Nephron (organoid): ENCODE data around the gene MITF.

Source experiments
- H3K27ac Mint-ChIP-seq, 3 experiments: 2 replicates each; pipeline ENCODE4 v1.8.0; 2020; ENCODE audit warnings: mixed read lengths in 3 of 3, mild to moderate bottlenecking in 2 of 3, moderate library complexity in 1 of 3
- H3K27me3 Mint-ChIP-seq: 2 replicates; pipeline ENCODE4 v1.8.0; 2021; ENCODE audit warnings: low read depth, mild to moderate bottlenecking, moderate library complexity, mixed read lengths
- H3K36me3 Mint-ChIP-seq: 2 replicates; pipeline ENCODE4 v1.8.0; 2020; ENCODE audit warnings: low read depth, mixed read lengths
- H3K4me1 Mint-ChIP-seq: 2 replicates; pipeline ENCODE4 v1.8.0; 2020; ENCODE audit warnings: mixed read lengths
- H3K4me3 Mint-ChIP-seq, 3 experiments: 2 replicates each; pipeline ENCODE4 v1.8.0; 2020; ENCODE audit warnings: mild to moderate bottlenecking in 3 of 3, mixed read lengths in 3 of 3, moderate library complexity in 2 of 3
- H3K9me3 Mint-ChIP-seq: 2 replicates; pipeline ENCODE4 v1.8.0; 2020; ENCODE audit warnings: mixed read lengths
- TF ChIP-seq, protein P1 (sequence below), 3 experiments: fragments of 200-600 bp; sonication (generic); IDR thresholded peaks; one replicate each; pipeline ENCODE4 v1.5.0; 2021; ENCODE audit warnings: antibody characterized with exemption in 3 of 3; ENCODE audit not compliant: unreplicated experiment in 3 of 3

Gene MITF

GRCh38 chr3:69763458-69763857, 24.2 kb downstream of the MITF start:
- Mint-ChIP-seq H3K27me3 (no peaks in the 10 kb centered on the region), H3K4me3 (no peak overlapping the region), H3K9me3 (no peaks in the 10 kb centered on the region), H3K4me1 (peaks cover 40% of the 10 kb centered on the region), H3K36me3 (no peaks in the 10 kb centered on the region), H3K27ac (peak overlapping the region; percentile 44 to 84 (median 82))
- TF ChIP-seq, protein P1, sequence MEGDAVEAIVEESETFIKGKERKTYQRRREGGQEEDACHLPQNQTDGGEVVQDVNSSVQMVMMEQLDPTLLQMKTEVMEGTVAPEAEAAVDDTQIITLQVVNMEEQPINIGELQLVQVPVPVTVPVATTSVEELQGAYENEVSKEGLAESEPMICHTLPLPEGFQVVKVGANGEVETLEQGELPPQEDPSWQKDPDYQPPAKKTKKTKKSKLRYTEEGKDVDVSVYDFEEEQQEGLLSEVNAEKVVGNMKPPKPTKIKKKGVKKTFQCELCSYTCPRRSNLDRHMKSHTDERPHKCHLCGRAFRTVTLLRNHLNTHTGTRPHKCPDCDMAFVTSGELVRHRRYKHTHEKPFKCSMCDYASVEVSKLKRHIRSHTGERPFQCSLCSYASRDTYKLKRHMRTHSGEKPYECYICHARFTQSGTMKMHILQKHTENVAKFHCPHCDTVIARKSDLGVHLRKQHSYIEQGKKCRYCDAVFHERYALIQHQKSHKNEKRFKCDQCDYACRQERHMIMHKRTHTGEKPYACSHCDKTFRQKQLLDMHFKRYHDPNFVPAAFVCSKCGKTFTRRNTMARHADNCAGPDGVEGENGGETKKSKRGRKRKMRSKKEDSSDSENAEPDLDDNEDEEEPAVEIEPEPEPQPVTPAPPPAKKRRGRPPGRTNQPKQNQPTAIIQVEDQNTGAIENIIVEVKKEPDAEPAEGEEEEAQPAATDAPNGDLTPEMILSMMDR (IDR thresholded peaks at IDR 0.05; ENCODE audit: unreplicated experiment in 3 of 3): no peak

DNA sequence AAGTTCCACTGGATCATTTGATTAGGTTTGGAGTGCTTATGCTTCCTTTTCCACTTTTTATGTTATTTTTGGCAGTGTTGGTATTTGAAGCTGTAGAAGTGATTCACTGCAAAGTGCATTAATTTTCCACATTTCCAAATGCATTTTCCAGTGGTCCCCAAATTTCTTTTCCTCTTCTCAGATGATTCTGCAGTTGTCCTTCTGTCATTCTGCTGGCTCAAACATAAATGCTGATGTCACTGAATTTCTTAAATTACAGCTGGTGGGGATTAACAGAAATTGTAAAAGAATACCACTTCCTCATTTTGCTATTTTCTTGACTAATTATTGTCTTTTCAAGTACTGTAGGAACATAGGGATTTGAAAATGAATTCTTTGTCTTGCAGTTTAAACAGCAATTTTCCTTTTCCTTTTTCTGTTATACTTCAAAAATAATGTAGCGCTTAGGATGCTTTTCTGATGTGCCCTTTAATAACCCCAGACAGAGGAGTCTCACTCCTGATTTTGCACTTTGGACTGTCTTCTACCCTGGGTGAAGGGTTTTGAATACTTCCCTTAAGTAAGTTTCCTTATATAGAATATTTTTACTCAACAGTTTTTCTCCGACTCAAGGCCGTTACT, 25.0 kb downstream of the MITF start:
- Mint-ChIP-seq H3K4me3 (peak overlapping the region; percentile 2 to 28 (median 12)), H3K9me3 (no peaks in the 10 kb centered on the region), H3K36me3 (no peaks in the 10 kb centered on the region), H3K27me3 (no peaks in the 10 kb centered on the region), H3K27ac (peak overlapping the region; percentile 81 to 84 (median 82)), H3K4me1 (peaks cover 40% of the 10 kb centered on the region)
- TF ChIP-seq, protein P1 (IDR thresholded peaks at IDR 0.05; ENCODE audit: unreplicated experiment in 3 of 3): no peak

- Mint-ChIP-seq H3K36me3 (no peaks in the 10 kb centered on the region), H3K27ac (peak overlapping the region; percentile 81 to 84 (median 82)), H3K9me3 (no peaks in the 10 kb centered on the region), H3K27me3 (no peaks in the 10 kb centered on the region), H3K4me1 (peaks cover 40% of the 10 kb centered on the region), H3K4me3 (peak overlapping the region in 1 of 3 experiments; percentile 2)
- TF ChIP-seq, protein P1 (IDR thresholded peaks at IDR 0.05; ENCODE audit: unreplicated experiment in 3 of 3): no peak
Observed at GRCh38 chr3:69764861-69765260, 25.6 kb downstream of the MITF start.

DNA sequence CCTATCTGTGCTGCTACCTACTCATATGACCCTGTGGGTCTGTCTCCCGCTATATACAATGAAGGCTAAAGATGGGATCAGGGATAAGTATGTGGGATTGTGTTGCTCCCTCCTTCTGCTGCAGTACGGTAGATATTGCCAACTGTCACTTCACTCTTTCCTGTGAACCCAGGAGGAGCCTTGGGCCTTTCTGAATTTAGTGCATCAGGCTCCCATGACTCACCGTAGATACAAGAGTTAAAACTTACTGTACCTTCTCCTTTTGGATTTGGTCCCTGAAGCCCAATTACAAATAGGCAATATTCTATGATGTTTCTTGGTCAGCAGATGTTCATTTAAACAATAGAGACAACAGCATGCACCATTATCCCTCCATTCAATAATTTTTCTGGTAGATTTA, 27.4 kb downstream of the MITF start:
- Mint-ChIP-seq H3K27ac (peak overlapping the region in 2 of 3 experiments; percentile 27 to 52), H3K9me3 (no peaks in the 10 kb centered on the region), H3K27me3 (no peaks in the 10 kb centered on the region), H3K4me3 (no peak overlapping the region), H3K36me3 (no peaks in the 10 kb centered on the region), H3K4me1 (peaks cover 58% of the 10 kb centered on the region)
- TF ChIP-seq, protein P1 (IDR thresholded peaks at IDR 0.05; ENCODE audit: unreplicated experiment in 3 of 3): no peak

DNA sequence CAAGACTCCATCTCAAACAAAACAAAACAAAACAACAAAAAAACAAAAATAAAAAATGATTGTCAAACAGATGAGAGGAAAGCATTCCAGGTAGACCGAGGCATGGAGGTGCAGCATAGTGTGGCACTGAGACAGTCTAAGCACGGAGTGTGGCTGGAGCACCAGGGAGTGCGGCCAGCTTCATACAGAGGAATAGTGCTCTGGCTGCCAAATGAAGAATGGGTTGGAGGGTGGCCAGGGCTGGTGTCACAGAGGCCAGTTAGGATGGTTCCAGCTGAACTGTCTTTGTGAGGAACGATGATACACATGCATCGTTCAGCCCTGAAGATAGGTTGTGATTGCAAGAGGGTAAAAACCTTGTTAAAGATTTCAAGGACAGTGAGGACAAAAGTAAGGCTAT, 28.3 kb downstream of the MITF start:
- H3K4me3 Mint-ChIP-seq: no peak overlapping the region
- TF ChIP-seq, protein P1 (IDR thresholded peaks at IDR 0.05; ENCODE audit: unreplicated experiment in 3 of 3): no peak
- H3K36me3 Mint-ChIP-seq: no peaks in the 10 kb centered on the region
- H3K4me1 Mint-ChIP-seq: peaks cover 58% of the 10 kb centered on the region
- H3K27me3 Mint-ChIP-seq: no peaks in the 10 kb centered on the region
- peak overlapping the region in 1 of 3 experiments; percentile 64 for H3K27ac Mint-ChIP-seq
- no peaks in the 10 kb centered on the region for H3K9me3 Mint-ChIP-seq

DNA sequence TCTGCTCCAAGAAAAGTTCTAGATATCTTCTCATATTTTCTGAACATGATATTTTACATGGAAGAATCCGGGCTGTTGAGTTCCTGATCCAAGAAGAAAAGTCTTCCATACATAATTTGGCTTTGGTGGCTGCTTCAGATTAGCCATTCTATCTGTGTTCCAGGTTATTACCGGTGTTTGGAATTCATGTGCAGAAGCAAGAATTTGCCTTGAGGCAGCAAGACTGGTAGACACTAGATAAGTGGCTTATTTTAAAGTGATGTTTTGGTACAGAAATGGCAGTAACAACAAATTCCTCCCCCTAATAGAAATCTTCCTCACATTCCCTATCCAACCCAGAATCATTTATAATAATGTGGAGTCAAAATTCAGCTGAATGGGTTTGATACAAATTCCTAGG, 29.2 kb downstream of the MITF start:
- Mint-ChIP-seq H3K27ac (peak overlapping the region; percentile 5 to 64 (median 16)), H3K9me3 (no peaks in the 10 kb centered on the region), H3K27me3 (no peaks in the 10 kb centered on the region), H3K4me3 (no peak overlapping the region), H3K36me3 (no peaks in the 10 kb centered on the region), H3K4me1 (peaks cover 56% of the 10 kb centered on the region)
- TF ChIP-seq, protein P1 (IDR thresholded peaks at IDR 0.05; ENCODE audit: unreplicated experiment in 3 of 3): no peak
